Sigmoid colon (tissue), 3 donors: ENCODE data around the gene RHOB.

Experiments used
- POLR2A ChIP-seq, 2 donors: fragments of 450-650 bp; IDR thresholded peaks; one replicate each; pipeline ENCODE4 v1.6.1; 2016; ENCODE audit warnings: antibody characterized with exemption in 2 of 2, mild to moderate bottlenecking in 2 of 2, moderate library complexity in 2 of 2
- TF ChIP-seq, protein P1 (sequence below), 4 experiments: fragments of 450-650 bp in 3 of 4; fragments of 200-600 bp in 1 of 4; IDR thresholded peaks; one replicate each; pipeline ENCODE4 v1.5.1; 2016 to 2019; ENCODE audit warnings: antibody characterized with exemption in 4 of 4, mild to moderate bottlenecking in 3 of 4, moderate library complexity in 2 of 4

DNA sequence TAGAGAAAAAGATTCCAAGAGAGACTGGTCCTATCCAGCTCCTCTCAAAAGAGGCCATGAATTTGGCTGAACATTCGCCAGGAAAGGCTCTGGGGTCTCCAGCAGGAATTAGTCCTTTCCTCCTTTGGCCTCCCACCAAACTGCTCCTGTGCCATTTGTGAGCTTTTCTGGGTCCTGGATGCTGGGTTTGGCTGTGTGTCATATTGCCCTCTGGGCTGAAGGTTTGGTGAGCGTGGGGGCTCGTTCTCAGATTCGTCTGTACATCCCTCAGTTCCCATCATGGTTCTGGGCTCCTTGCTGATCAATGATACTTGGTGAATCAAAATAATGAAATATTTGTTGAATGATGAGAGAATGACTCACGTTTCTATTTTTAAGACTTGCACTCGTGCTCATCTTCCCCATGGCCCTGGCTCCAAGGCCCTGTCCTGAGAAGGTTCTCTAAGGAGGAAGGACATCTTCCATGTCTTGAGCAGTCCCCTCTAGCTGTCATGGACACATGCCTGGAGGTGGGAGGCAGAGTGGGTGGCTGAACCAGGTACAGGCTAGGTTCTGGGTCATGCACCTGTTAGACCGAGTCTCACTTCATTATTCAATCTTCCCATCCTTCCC, 47.8 kb upstream of the RHOB start:
- TF ChIP-seq, protein P1, sequence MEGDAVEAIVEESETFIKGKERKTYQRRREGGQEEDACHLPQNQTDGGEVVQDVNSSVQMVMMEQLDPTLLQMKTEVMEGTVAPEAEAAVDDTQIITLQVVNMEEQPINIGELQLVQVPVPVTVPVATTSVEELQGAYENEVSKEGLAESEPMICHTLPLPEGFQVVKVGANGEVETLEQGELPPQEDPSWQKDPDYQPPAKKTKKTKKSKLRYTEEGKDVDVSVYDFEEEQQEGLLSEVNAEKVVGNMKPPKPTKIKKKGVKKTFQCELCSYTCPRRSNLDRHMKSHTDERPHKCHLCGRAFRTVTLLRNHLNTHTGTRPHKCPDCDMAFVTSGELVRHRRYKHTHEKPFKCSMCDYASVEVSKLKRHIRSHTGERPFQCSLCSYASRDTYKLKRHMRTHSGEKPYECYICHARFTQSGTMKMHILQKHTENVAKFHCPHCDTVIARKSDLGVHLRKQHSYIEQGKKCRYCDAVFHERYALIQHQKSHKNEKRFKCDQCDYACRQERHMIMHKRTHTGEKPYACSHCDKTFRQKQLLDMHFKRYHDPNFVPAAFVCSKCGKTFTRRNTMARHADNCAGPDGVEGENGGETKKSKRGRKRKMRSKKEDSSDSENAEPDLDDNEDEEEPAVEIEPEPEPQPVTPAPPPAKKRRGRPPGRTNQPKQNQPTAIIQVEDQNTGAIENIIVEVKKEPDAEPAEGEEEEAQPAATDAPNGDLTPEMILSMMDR (IDR thresholded peaks at IDR 0.05) = no peak
- TF ChIP-seq POLR2A (IDR thresholded peaks at IDR 0.05) = no peak
